Keratinocyte (primary cell): Measurements from ENCODE around the gene RSPH9. TPM values are rescaled to one million over a fixed set of nuclear protein-coding genes. Genes with fewer than 3 reads are reported as not detected.

Experiments used
- DNase-seq: peaks from one replicate; pipeline ENCODE4 v3.0.0-alpha.2; 2011; ENCODE audit warnings: low read depth, missing footprints, low spot score
- FAIRE-seq: peaks from 2 replicates; lab custom pipeline; 2011; peaks lifted over from hg19 to GRCh38; lab: Jason Lieb, UNC
- H2AFZ ChIP-seq: 2 replicates; pipeline ENCODE4 v1.6.0; 2012; ENCODE audit warnings: low read length, control low read depth, inconsistent platforms; ENCODE audit not compliant: control insufficient read depth
- H3K27ac ChIP-seq: 2 replicates; pipeline ENCODE4 v1.5.1; 2011; ENCODE audit warnings: low read length; ENCODE audit not compliant: control insufficient read depth, insufficient read depth
- H3K27me3 ChIP-seq: 3 replicates; pipeline ENCODE4 v1.6.0; 2011; ENCODE audit warnings: low read length; ENCODE audit not compliant: control insufficient read depth, insufficient read depth; ENCODE audit errors: extremely low read depth
- H3K36me3 ChIP-seq, 2 experiments: 2 replicates in 1 of 2; 3 replicates in 1 of 2; pipeline ENCODE4 v1.5.1; 2011; ENCODE audit warnings: low read length in 2 of 2, mild to moderate bottlenecking in 1 of 2; ENCODE audit not compliant: control insufficient read depth in 2 of 2, insufficient read depth in 2 of 2; ENCODE audit errors: extremely low read depth in 1 of 2
- H3K4me1 ChIP-seq: 3 replicates; pipeline ENCODE4 v1.5.1; 2011; ENCODE audit warnings: low read length; ENCODE audit not compliant: control insufficient read depth, insufficient read depth; ENCODE audit errors: extremely low read depth
- H3K4me2 ChIP-seq: 3 replicates; pipeline ENCODE4 v1.6.0; 2011; ENCODE audit warnings: low read depth, low read length; ENCODE audit not compliant: control insufficient read depth, insufficient read depth; ENCODE audit errors: extremely low read depth
- H3K4me3 ChIP-seq, 3 experiments: fragments of 200-600 bp in 1 of 3; sonication (generic) in 1 of 3; 2 replicates in 2 of 3; 3 replicates in 1 of 3; pipeline ENCODE4 v1.5.1; 2011 to 2016; ENCODE audit warnings: low read length in 3 of 3, mild to moderate bottlenecking in 3 of 3, control low read depth in 2 of 3, inconsistent platforms in 1 of 3, low read depth in 1 of 3, mixed read lengths in 1 of 3, mixed run types in 1 of 3, moderate library complexity in 1 of 3; ENCODE audit not compliant: control insufficient read depth in 2 of 3, insufficient read depth in 2 of 3; ENCODE audit errors: extremely low read depth in 1 of 3
- H3K79me2 ChIP-seq: 2 replicates; pipeline ENCODE4 v1.6.0; 2012; ENCODE audit warnings: low read length; ENCODE audit not compliant: control insufficient read depth, insufficient read depth
- H3K9ac ChIP-seq: 3 replicates; pipeline ENCODE4 v1.6.0; 2011; ENCODE audit warnings: low read length; ENCODE audit not compliant: control insufficient read depth, insufficient read depth; ENCODE audit errors: extremely low read depth
- H3K9me1 ChIP-seq: 3 replicates; pipeline ENCODE4 v1.6.0; 2011; ENCODE audit warnings: low read length; ENCODE audit not compliant: control insufficient read depth, insufficient read depth; ENCODE audit errors: extremely low read depth
- H3K9me3 ChIP-seq: 2 replicates; pipeline ENCODE4 v1.5.1; 2012; ENCODE audit warnings: low read depth, low read length; ENCODE audit not compliant: control insufficient read depth
- H4K20me1 ChIP-seq: 3 replicates; pipeline ENCODE4 v1.6.0; 2011; ENCODE audit warnings: low read length; ENCODE audit not compliant: control insufficient read depth, insufficient read depth; ENCODE audit errors: extremely low read depth
- EZH2 ChIP-seq: IDR thresholded peaks from one replicate; pipeline ENCODE4 v1.6.1; 2012; ENCODE audit warnings: inconsistent platforms, mild to moderate bottlenecking, low read length, moderate library complexity
- dilution Hi-C: fragments of 300-500 bp; cut with MboI; formaldehyde crosslinking; loops from one replicate; pipeline ENCODE4 v1.7.0; 2020; ENCODE audit warnings: low sequenced_read_pairs; ENCODE audit not compliant: extremely low pct_ligation_motif_present
- polyA plus RNA-seq, 5 experiments: library from polyadenylated mRNA; depleted of rRNA in 3 of 5; stranded (reverse) in 3 of 5; stranded (forward) in 1 of 5; unstranded in 1 of 5; fragments of >200 nt; gene quantifications; 1 replicate in 1 of 5; 2 replicates in 3 of 5; 3 replicates in 1 of 5; pipeline versions ENCODE4 v1.2.1 to v1.2.3, GENCODE V29; 2011 to 2012; ENCODE audit warnings: missing spikeins in 2 of 5, low read depth in 1 of 5, low replicate concordance in 1 of 5
- TF ChIP-seq, protein P1 (sequence below), 3 experiments: IDR thresholded peaks in 1 of 3; conservative IDR thresholded peaks in 1 of 3; optimal IDR thresholded peaks in 1 of 3; 2 replicates in 2 of 3; 3 replicates in 1 of 3; pipeline versions ENCODE3 to v1.5.1; 2011; ENCODE audit warnings: low read length in 3 of 3, mild to moderate bottlenecking in 3 of 3, moderate library complexity in 2 of 3, control low read depth in 1 of 3, inconsistent platforms in 1 of 3; ENCODE audit not compliant: insufficient read depth in 2 of 3; ENCODE audit errors: extremely low read depth in 1 of 3

RSPH9 gene
- polyA plus RNA-seq, 1 donor (not counting 4 experiments of a cell fraction or from before 2014, with no cell fraction given), result not detected

DNA sequence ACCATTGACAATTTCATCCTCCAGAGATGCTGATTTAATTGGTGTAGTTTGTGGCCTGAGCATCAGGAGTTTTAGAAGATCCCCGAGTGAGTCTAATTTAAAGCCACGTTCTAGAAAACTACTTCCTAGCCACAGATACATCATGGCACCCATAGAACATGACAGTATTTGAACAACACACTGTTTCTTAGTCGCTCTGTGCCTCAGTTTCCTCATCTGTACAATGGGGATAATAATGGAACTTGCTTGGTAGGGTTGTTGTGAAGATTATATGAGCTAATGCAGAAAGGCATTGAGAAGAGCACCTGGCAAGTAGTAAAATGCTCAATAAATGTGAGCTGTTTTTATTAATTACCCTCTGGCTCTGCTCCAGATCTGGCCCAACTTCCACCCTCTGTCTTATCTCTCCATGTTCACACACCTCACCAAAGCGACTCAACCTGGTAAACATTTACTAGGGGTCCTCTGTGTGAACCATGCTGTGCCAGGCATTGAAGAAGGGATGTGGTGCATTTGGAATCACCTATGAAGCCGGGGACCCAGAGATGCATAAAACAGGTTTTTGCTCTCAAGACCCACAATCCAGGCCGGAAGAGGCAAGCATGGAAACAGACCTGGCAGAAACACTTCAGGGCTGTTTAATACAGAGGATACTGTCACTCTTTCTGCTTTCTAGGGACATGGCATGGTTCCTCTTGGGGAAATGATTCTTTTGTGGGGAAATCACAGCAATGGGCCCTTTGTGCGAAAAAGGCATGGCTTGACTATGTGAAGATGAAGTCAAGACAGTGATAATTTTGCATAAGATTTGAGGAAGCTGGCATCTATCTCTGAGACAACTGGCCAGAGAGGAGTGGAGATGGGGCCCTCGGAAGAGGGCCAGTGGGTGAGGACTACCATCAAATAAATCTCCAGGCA lies 58.9 kb downstream of the RSPH9 start:
- no peak overlapping the region for H3K27ac ChIP-seq
- H3K4me3 ChIP-seq, result no peak overlapping the region
- H3K4me2 ChIP-seq, result no peak overlapping the region
- no peaks in the 10 kb centered on the region for H3K79me2 ChIP-seq
- FAIRE-seq, result no peak
- H2AFZ ChIP-seq, result no peak overlapping the region
- H3K9me1 ChIP-seq, result no peaks in the 10 kb centered on the region
- H4K20me1 ChIP-seq, result no peaks in the 10 kb centered on the region
- H3K9me3 ChIP-seq, result no peaks in the 10 kb centered on the region
- TF ChIP-seq, protein P1, sequence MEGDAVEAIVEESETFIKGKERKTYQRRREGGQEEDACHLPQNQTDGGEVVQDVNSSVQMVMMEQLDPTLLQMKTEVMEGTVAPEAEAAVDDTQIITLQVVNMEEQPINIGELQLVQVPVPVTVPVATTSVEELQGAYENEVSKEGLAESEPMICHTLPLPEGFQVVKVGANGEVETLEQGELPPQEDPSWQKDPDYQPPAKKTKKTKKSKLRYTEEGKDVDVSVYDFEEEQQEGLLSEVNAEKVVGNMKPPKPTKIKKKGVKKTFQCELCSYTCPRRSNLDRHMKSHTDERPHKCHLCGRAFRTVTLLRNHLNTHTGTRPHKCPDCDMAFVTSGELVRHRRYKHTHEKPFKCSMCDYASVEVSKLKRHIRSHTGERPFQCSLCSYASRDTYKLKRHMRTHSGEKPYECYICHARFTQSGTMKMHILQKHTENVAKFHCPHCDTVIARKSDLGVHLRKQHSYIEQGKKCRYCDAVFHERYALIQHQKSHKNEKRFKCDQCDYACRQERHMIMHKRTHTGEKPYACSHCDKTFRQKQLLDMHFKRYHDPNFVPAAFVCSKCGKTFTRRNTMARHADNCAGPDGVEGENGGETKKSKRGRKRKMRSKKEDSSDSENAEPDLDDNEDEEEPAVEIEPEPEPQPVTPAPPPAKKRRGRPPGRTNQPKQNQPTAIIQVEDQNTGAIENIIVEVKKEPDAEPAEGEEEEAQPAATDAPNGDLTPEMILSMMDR (optimal IDR thresholded peaks at IDR 0.05 in 1 of 3, IDR thresholded peaks at IDR 0.05 in 1 of 3, conservative IDR thresholded peaks at IDR 0.05 in 1 of 3; ENCODE audit: extremely low read depth in 1 of 3, insufficient read depth in 2 of 3, low read length in 3 of 3), result no peak
- TF ChIP-seq EZH2, result no peak
- H3K4me1 ChIP-seq, result peaks cover 23% of the 10 kb centered on the region
- H3K36me3 ChIP-seq, result no peaks in the 10 kb centered on the region
- dilution Hi-C loops, result no loop called here
- no peaks in the 10 kb centered on the region for H3K27me3 ChIP-seq
- H3K9ac ChIP-seq, result no peak overlapping the region
- no peak for DNase-seq

DNA sequence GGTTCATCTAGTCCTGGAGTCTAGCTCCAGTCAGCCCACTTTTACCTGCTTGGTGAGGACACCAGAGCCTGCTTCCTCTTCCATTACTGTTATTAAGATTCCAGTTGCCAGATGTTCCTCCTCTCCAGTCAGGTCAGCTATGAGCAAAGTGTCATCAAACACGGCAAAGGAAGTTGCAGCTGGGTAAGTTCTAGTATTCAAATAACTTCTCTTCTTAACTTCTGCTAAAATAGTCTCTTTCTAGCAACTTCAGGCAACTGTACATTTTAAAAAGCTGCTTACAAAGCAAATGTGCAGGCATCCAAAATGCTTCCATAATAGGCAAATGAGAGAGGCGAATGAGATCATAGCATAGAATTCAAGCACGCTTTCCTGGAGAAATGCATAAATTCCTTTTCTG lies 61.2 kb downstream of the RSPH9 start:
- H3K4me1 ChIP-seq, result peaks cover 23% of the 10 kb centered on the region
- peak overlapping the region; percentile 1 for H2AFZ ChIP-seq
- no peaks in the 10 kb centered on the region for H3K27me3 ChIP-seq
- FAIRE-seq (no peak), DNase-seq (no peak)
- peak overlapping the region; percentile 47 for H3K4me2 ChIP-seq
- H3K27ac ChIP-seq, result no peak overlapping the region
- no peaks in the 10 kb centered on the region for H4K20me1 ChIP-seq
- no peaks in the 10 kb centered on the region for H3K36me3 ChIP-seq
- H3K9ac ChIP-seq, result no peak overlapping the region
- no peaks in the 10 kb centered on the region for H3K9me3 ChIP-seq
- H3K4me3 ChIP-seq, result no peak overlapping the region
- TF ChIP-seq EZH2, result no peak
- TF ChIP-seq, protein P1 (optimal IDR thresholded peaks at IDR 0.05 in 1 of 3, IDR thresholded peaks at IDR 0.05 in 1 of 3, conservative IDR thresholded peaks at IDR 0.05 in 1 of 3; ENCODE audit: extremely low read depth in 1 of 3, insufficient read depth in 2 of 3, low read length in 3 of 3), result no peak
- dilution Hi-C loops, result no loop called here
- no peaks in the 10 kb centered on the region for H3K9me1 ChIP-seq
- H3K79me2 ChIP-seq, result no peaks in the 10 kb centered on the region
